KMS-11 (cell line): ENCODE data around the gene STRN4.

Experiments used
- H2AFZ ChIP-seq: fragments of 200-600 bp; sonication (generic); 2 replicates; pipeline ENCODE4 v1.6.1; 2016; ENCODE audit warnings: antibody characterized with exemption, mixed run types, low read depth
- H3K27ac ChIP-seq: fragments of 200-600 bp; sonication (generic); 2 replicates; pipeline ENCODE4 v1.6.1; 2016; ENCODE audit warnings: mild to moderate bottlenecking, mixed run types
- H3K27me3 ChIP-seq: fragments of 200-600 bp; sonication (generic); 2 replicates; pipeline ENCODE4 v1.6.1; 2017; ENCODE audit warnings: mild to moderate bottlenecking, low read depth, mixed run types, moderate library complexity; ENCODE audit not compliant: insufficient read depth
- H3K36me3 ChIP-seq: fragments of 200-600 bp; sonication (generic); 2 replicates; pipeline ENCODE4 v1.6.1; 2017; ENCODE audit warnings: mild to moderate bottlenecking, mixed run types; ENCODE audit not compliant: insufficient read depth
- H3K4me1 ChIP-seq: fragments of 200-600 bp; sonication (generic); 2 replicates; pipeline ENCODE4 v1.6.1; 2016; ENCODE audit warnings: mild to moderate bottlenecking, low read depth, mixed run types; ENCODE audit not compliant: poor library complexity, severe bottlenecking
- H3K4me2 ChIP-seq: fragments of 200-600 bp; sonication (generic); 2 replicates; pipeline ENCODE4 v1.7.0; 2016; ENCODE audit warnings: mild to moderate bottlenecking, mixed run types
- H3K4me3 ChIP-seq: fragments of 200-600 bp; sonication (generic); IDR thresholded peaks from 2 replicates; pipeline ENCODE4 v1.6.1; 2017; ENCODE audit warnings: low read depth, low read length, mixed read lengths; ENCODE audit not compliant: insufficient read depth
- H3K79me2 ChIP-seq: fragments of 200-600 bp; sonication (generic); 2 replicates; pipeline ENCODE4 v1.6.1; 2016; ENCODE audit warnings: low read depth, mixed run types; ENCODE audit not compliant: insufficient read depth
- H3K9ac ChIP-seq: fragments of 200-600 bp; sonication (generic); 2 replicates; pipeline ENCODE4 v1.6.1; 2016; ENCODE audit warnings: mild to moderate bottlenecking, mixed run types
- H4K20me1 ChIP-seq: fragments of 200-600 bp; sonication (generic); 2 replicates; pipeline ENCODE4 v1.6.1; 2016; ENCODE audit warnings: mild to moderate bottlenecking, mixed run types; ENCODE audit not compliant: insufficient read depth
- CTCF ChIP-seq: fragments of 200-600 bp; sonication (generic); conservative IDR thresholded peaks from 2 replicates; pipeline ENCODE4 v1.6.1; 2017; ENCODE audit warnings: low read depth, mild to moderate bottlenecking, antibody characterized with exemption, low read length, moderate library complexity, mixed read lengths

The STRN4 gene

GRCh38 chr19:46721269-46722003, 24.8 kb downstream of the STRN4 start:
- Histone ChIP-seq H4K20me1 (no peaks in the 10 kb centered on the region), H2AFZ (no peak overlapping the region), H3K4me3 (no peak overlapping the region), H3K4me1 (peaks cover 27% of the 10 kb centered on the region), H3K9ac (no peak overlapping the region), H3K4me2 (no peak overlapping the region), H3K79me2 (peaks cover 4% of the 10 kb centered on the region; the same call in 1 of the 2 replicates), H3K27ac (no peak overlapping the region), H3K27me3 (no peaks in the 10 kb centered on the region), H3K36me3 (no peaks in the 10 kb centered on the region; the same call in 1 of the 2 replicates)
- TF ChIP-seq CTCF: no peak

DNA sequence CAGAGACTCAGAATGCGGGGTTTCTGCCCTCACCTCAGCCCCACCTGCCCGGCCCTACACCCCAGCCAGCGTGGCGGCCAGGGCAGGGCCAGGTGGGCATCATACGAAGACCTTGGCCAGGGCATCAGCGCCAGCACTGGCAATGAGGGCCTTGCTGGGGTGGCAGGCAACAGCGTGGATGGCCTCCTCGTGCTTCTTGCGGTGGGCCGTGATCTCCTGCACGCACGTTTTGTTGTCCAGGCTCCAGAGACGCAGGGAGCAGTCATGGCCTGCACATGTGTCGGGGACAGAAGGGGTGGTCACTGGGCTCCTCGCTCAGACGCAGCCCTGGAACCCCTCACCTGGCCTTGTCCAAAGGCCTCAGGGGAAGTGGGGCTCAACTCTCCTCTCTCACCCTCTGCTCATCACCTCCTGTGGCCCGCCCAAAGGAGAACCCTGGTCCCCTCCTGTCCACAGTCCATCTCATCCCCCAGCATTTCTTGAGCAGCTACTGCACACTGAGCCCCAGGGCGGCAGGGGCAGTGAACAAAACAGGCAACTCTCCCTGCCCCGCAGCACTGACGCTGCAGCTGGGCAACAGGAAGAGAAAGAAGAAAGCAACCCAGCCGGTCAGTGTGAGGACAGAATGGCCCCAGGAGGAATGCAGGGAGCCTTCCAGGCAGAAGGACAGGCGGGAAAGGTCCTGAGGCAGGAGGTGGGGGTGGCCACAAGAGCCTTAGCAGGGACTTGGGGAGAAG, 25.6 kb downstream of the STRN4 start:
- TF ChIP-seq CTCF: no peak
- H3K4me1 ChIP-seq: peaks cover 27% of the 10 kb centered on the region
- no peaks in the 10 kb centered on the region; the same call in 1 of the 2 replicates for H3K36me3 ChIP-seq
- H3K27ac ChIP-seq: no peak overlapping the region
- H3K4me3 ChIP-seq: no peak overlapping the region
- no peaks in the 10 kb centered on the region for H4K20me1 ChIP-seq
- H2AFZ ChIP-seq: no peak overlapping the region
- H3K9ac ChIP-seq: no peak overlapping the region
- H3K27me3 ChIP-seq: no peaks in the 10 kb centered on the region
- no peak overlapping the region for H3K4me2 ChIP-seq
- peaks cover 11% of the 10 kb centered on the region for H3K79me2 ChIP-seq

GRCh38 chr19:46719629-46720502, 26.4 kb downstream of the STRN4 start:
- peaks cover 18% of the 10 kb centered on the region for H3K79me2 ChIP-seq
- no peaks in the 10 kb centered on the region for H3K27me3 ChIP-seq
- peak overlapping the region; percentile 48; the same call in 1 of the 2 replicates for H3K27ac ChIP-seq
- no peaks in the 10 kb centered on the region; the same call in 1 of the 2 replicates for H3K36me3 ChIP-seq
- no peak overlapping the region for H2AFZ ChIP-seq
- peaks cover 33% of the 10 kb centered on the region for H3K4me1 ChIP-seq
- no peak overlapping the region for H3K9ac ChIP-seq
- H4K20me1 ChIP-seq: no peaks in the 10 kb centered on the region
- TF ChIP-seq CTCF: no peak
- H3K4me2 ChIP-seq: peak overlapping the region; percentile 80; the same call in 1 of the 2 replicates
- no peak overlapping the region for H3K4me3 ChIP-seq

DNA sequence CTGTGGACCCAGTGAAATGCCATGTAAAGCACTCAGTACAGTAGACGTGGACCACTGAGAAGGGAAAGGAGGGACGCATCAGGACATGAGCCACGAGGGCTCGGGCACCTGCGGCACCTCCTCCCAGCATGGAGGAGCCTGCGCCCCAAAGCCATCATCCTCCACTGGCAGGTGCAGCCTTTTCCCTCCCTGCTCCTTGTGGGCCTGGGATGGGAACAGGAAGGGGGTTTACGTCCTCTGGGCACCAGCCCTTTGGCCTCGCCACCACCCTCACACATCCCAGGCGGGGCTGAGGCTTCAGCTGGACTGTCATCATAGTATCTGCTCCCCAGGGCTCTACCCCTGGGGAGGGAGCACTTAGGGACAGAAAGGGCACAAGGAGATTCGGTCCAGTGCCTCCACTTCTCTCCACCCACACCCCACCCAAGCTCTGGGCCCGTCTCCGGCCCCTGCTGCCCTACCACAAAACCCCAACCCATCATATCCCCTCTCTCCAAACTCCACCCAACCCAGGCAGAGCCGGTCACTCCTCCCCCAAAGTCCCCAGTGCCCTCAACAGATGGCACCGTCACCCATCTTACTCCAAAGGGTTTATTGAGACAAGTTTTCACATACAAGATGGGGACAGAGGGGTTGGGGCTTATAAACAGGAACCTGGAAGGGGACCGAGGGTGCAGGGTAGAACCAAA, 27.2 kb downstream of the STRN4 start:
- H3K4me2 ChIP-seq: peak overlapping the region; percentile 80

More for the DNA sequence above, 27.2 kb downstream of the STRN4 start:
- H3K4me3 ChIP-seq: no peak overlapping the region
- H2AFZ ChIP-seq: no peak overlapping the region
- TF ChIP-seq CTCF: no peak
- H3K79me2 ChIP-seq: peaks cover 18% of the 10 kb centered on the region
- no peaks in the 10 kb centered on the region; the same call in 1 of the 2 replicates for H3K36me3 ChIP-seq
- peak overlapping the region; percentile 48 for H3K27ac ChIP-seq
- peaks cover 37% of the 10 kb centered on the region for H3K4me1 ChIP-seq
- no peaks in the 10 kb centered on the region for H4K20me1 ChIP-seq
- H3K27me3 ChIP-seq: no peaks in the 10 kb centered on the region
- peak overlapping the region; percentile 33; the same call in 1 of the 2 replicates for H3K9ac ChIP-seq
